HG03039 (cell line): ENCODE results near the gene KDM4B.

Experiments used
- ATAC-seq: cut with Tn5 transposase; IDR thresholded peaks from one replicate; pipeline ENCODE4 v1.9.1; 2021; ENCODE audit warnings: mild to moderate bottlenecking, moderate library complexity; ENCODE audit not compliant: unreplicated experiment

KDM4B gene

GRCh38 chr19:5103061-5103701 is 134.3 kb downstream of the KDM4B start:
- ATAC-seq, result no peak

DNA sequence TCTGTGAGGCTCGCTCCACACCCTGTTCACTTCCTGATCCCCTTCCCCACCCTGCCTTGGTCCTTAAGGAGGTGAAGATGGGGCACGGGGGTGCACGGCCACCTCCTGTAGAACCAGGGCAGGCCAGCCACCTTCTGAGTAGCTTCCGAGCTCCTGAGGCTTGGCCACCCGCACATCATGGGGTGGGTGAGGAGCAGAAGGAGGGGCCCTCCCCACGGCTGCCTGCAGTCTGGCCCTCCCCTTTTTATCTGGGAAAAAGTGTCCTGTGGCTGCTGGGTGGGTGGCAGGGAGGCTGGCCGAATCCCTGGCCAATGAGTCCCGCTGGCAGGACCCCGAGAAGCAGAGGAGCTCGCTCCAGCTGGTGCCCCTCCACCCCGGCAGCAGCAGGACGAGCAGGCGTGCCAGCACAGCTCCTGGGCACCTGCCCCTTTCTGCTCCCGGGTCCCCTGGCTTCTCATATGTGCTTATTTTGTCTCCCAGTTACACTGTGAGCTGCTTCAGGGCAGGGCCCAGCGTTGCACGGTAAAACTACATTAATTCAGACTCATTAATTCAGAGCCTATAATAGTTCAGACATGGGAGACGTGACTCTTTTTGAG is 135.0 kb downstream of the KDM4B start:
- no peak for ATAC-seq

DNA sequence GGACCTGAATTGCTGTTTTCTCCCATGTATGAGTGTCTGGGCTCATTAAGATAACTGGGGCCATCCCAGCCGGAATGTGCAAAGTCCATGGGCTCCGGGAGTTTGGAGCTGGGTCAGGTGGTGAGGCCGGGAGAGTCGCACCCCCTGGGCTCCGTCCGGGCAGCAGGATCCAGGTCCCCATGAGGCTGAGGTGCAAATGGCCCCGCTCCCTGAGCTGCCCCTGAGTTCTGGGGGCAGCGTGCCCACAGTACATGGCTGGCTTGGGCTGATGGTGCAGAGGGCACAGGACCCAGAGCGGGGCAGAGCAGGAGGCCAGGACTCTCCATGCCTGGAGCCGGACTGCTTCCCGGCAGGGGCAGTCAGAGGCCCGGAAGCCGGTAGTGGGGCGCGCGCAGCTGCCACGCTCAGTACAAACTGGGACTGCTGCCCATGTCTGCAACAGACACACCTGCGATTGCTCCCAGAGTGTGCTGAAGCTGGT is 136.0 kb downstream of the KDM4B start:
- no peak for ATAC-seq

GRCh38 chr19:5106191-5106726 is 137.3 kb downstream of the KDM4B start:
- ATAC-seq, result no peak

- ATAC-seq, result no peak
Observed at GRCh38 chr19:5106971-5107370, 138.1 kb downstream of the KDM4B start.

DNA sequence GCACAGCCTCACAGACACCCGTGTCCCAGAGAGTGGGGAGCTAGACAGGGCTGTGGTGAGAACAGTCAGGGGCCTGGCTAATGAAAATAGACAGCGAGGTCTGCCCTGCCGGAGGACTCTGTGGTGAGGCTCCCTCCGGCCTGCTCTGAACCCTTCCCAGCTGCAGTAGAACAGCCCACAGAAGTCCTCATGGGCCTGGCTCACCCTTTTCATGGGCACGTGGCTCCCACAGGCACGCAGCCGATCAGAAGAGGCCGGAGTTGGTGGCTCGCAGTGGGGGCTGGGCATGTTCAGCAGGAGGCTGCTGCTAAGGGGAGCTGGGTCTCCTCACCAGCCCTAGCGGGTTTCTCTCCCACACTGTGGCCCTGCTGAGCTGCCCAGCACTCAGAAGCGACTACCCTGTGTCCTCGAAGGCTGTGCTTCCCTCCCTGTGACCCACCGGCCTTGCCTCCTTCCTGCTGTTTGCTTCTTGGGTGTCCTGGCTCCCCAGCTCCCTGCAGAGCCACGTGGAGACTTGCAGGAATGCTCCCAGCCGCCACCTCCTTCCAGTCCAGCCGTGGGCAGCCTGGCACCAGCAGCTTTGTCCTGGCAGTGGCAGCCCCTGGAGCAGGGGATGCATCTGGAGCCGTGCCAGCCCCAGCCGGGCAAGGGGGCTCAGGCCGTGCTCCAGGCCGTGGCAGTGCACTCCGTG is 138.7 kb downstream of the KDM4B start:
- ATAC-seq, result no peak

GRCh38 chr19:5108123-5108596 is 139.2 kb downstream of the KDM4B start:
- no peak for ATAC-seq

DNA sequence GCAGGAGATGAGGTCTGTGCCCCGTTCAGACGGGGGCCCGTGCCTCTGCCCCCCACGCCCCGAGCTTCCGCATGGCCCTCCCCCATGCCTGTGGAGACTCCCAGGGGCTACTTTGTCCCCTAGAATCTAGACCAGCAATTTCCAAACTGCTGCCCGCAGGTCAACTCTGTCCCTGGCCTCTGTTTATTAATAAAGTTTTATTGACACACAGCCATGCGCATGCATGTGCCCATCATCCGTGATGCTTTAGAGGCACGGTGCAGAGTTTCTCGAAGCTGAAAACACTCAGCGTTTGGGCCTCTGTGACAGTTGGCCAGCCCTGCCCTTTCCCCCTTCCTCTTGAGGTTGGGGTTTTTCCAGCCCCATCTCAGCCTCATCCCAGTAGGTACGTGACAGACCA is 140.0 kb downstream of the KDM4B start:
- no peak for ATAC-seq

- ATAC-seq, result no peak
Observed at GRCh38 chr19:5109560-5109959, 140.6 kb downstream of the KDM4B start.

DNA sequence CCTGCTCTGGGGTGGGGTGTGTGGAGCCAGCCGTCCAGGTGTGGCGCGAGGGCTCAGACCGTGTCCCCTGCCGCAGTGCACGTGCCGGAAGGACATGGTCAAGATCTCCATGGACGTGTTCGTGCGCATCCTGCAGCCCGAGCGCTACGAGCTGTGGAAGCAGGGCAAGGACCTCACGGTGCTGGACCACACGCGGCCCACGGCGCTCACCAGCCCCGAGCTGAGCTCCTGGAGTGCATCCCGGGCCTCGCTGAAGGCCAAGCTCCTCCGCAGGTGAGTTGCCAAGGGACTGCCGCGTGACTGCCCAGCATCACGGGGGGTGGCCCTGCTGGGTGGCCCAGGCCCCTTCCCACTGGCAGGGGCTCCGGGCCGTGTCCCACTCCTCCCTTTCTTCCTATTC is 141.6 kb downstream of the KDM4B start:
- no peak for ATAC-seq

- ATAC-seq, result no peak
Observed at GRCh38 chr19:5111051-5111450, 142.1 kb downstream of the KDM4B start.

- no peak for ATAC-seq
Observed at GRCh38 chr19:5112175-5112574, 143.3 kb downstream of the KDM4B start.

DNA sequence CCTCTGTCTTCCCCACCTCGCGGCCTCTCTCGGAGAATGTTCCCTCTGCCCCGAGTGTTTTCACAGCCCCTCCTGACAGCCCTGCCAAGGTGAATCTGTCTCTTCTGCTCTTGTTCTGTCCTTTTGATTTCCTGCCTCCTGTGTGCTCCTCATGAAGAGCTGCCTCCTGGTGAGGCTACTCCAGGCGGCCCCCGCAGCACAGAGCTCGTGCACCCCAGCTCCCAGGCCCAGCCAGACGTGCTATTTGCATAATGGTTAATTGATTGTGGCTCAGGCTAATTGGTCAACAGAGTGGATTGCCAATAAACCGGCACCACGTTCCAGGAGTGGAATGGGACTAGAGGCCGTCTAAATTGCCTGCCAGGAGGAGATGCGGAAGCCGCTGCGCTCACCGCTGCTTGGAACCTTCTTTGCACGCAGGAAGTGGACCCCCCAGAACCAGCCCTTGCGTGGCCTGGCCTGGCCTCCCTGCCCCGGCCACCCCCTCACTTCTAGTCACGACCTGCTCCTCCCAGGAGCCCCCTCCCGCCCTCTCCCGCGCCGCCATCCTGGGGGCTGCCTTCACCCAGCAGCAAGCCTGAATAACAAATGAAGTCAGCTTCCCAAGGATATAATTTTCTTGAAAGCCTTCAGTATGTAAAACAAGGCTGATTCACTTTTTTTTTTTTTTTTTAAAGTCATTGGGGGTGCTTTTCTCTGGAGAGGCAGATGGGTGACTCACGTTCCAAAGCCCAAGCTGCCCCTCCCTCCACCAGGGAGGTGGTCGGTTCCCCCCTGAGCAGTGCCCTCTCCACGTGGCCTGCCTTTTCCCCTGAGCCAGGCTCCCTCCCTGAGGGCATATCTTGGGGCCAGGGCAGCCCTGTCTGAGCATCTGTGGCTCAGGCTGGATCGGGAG is 144.0 kb downstream of the KDM4B start:
- no peak for ATAC-seq

GRCh38 chr19:5113633-5114586 is 145.0 kb downstream of the KDM4B start:
- ATAC-seq, result no peak

DNA sequence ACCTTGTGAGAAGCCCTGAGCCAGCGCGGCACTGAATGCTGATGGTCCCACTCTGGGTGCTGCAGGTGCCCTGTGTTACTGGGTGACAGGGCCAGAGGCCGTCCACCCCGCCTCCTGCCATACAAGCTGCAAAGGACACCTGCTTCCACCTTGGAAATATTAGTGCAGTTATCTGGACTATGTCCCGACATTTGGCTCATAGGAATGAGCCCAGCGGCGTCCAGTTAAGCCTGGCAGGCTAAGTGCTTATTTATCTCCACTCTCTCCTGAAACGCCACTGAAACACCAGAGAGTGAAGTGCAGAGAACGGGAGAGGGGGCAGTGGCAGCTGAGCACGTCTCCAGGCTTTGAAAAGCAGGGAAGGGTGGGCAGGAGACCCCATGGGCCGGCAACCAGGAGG is 145.8 kb downstream of the KDM4B start:
- ATAC-seq, result no peak

- no peak for ATAC-seq
Observed at GRCh38 chr19:5115351-5115750, 146.4 kb downstream of the KDM4B start.

DNA sequence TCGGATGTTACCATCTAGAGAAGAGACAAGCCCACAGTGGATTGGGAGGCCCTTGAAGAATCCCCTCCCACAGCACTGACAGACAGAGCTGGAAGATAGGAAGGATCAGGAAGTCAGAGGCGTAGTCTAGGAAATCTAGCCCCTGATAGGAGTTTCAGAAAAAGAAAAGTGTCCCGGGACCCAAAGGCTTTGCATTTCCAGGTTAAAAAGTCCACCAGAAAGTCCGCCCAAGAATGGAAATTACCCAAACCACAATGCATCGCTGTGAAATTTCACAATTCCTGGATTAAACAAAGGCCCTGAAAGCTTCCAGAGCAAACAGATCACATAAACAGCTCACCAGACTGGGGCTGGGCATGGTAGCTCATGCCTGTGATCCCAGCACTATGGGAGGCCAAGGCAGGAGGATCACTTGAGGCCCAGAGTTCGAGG is 146.9 kb downstream of the KDM4B start:
- no peak for ATAC-seq

DNA sequence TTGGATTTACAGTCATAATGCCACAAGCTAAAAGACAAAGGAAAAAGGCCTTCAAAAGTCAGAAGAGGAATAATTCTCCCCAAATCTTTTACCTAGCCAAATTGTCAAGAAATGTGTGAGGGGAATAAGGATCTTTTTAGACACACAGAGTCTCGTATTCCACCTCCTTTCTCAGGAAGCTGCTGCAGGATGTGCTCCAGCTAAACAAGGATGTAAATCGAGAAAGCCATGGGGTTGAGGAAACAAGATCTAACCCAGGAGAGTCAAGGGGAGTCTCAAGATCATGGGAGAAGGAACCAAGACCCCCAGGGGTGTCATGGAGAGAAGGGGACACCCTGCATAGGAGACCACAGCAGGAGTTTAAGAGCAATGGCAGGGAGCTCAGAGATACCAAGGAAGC is 147.4 kb downstream of the KDM4B start:
- ATAC-seq, result no peak

- ATAC-seq, result no peak
Observed at GRCh38 chr19:5117421-5117820, 148.5 kb downstream of the KDM4B start.

GRCh38 chr19:5118026-5118425 is 149.1 kb downstream of the KDM4B start:
- no peak for ATAC-seq
